ENCODE measurements around the gene PXDC1. TPM values are rescaled to one million over a fixed set of nuclear protein-coding genes. Genes with fewer than 3 reads are reported as not detected.
"Not testable (repeated sequence)": the region's sequence is repeated elsewhere in the genome, so short reads cannot be mapped to it uniquely, and the experiment has no call there.

PXDC1 gene
- total RNA-seq, 1 experiment from 2014 or later, result 36.2 TPM

DNA sequence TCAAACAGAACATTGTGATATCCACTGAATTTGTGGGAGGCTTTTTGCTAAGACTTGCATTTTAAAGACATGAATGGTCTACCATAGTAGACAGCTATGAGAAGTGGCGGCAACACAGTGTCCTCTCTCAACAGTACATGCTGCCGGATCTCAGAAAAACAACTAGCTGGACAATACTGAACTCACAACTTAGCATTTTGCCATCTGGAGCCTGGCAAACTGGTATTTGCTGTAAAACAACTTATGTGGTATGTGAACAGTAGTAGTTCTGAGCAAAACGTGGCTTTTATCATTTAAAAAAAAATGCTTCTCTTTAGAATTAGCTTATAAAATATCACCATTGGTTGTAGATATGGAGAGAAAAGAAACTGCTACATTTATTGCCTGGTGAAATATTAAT lies 3.3 kb upstream of the PXDC1 start:
- ChIA-PET CTCF (no interaction called here), POLR2A (interaction anchor here (0.6 kb wide), 1 partner anchor 263 kb away, joined by 17 read pairs; no protein-coding TSS in a partner anchor)
- Histone ChIP-seq H3K4me1 (ENCODE audit: control insufficient read depth, insufficient read depth, low read length) (peaks cover 4% of the 10 kb centered on the region; the same call in 1 of the 2 replicates), H3K9me3 (ENCODE audit: control insufficient read depth, insufficient read depth, low read depth, low read length) (no peaks in the 10 kb centered on the region), H3K27ac (ENCODE audit: low read length) (no peak overlapping the region), H3K36me3 (ENCODE audit: control insufficient read depth, insufficient read depth, low read length) (no peaks in the 10 kb centered on the region), H3K4me3 (ENCODE audit: low read depth in 2 of 2, low read length in 2 of 2) (no peak overlapping the region), H3K27me3 (ENCODE audit: control insufficient read depth, insufficient read depth, low read length) (no peaks in the 10 kb centered on the region)
- ATAC-seq, result no peak
- no TSS peak for BruUV-seq (replicated peaks)
- no peak for TF ChIP-seq TCF7L2 (IDR thresholded peaks at IDR 0.05; ENCODE audit: low read depth, low read length)
- TF ChIP-seq SIN3A (IDR thresholded peaks at IDR 0.05; ENCODE audit: borderline replicate concordance, insufficient read depth, low read depth, low read length), result no peak
- TF ChIP-seq POLR2AphosphoS5 (IDR thresholded peaks at IDR 0.05; ENCODE audit: low read depth, low read length), result no peak
- TF ChIP-seq, protein P1, sequence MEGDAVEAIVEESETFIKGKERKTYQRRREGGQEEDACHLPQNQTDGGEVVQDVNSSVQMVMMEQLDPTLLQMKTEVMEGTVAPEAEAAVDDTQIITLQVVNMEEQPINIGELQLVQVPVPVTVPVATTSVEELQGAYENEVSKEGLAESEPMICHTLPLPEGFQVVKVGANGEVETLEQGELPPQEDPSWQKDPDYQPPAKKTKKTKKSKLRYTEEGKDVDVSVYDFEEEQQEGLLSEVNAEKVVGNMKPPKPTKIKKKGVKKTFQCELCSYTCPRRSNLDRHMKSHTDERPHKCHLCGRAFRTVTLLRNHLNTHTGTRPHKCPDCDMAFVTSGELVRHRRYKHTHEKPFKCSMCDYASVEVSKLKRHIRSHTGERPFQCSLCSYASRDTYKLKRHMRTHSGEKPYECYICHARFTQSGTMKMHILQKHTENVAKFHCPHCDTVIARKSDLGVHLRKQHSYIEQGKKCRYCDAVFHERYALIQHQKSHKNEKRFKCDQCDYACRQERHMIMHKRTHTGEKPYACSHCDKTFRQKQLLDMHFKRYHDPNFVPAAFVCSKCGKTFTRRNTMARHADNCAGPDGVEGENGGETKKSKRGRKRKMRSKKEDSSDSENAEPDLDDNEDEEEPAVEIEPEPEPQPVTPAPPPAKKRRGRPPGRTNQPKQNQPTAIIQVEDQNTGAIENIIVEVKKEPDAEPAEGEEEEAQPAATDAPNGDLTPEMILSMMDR (IDR thresholded peaks at IDR 0.05), result no peak
- TF ChIP-seq, protein P2, sequence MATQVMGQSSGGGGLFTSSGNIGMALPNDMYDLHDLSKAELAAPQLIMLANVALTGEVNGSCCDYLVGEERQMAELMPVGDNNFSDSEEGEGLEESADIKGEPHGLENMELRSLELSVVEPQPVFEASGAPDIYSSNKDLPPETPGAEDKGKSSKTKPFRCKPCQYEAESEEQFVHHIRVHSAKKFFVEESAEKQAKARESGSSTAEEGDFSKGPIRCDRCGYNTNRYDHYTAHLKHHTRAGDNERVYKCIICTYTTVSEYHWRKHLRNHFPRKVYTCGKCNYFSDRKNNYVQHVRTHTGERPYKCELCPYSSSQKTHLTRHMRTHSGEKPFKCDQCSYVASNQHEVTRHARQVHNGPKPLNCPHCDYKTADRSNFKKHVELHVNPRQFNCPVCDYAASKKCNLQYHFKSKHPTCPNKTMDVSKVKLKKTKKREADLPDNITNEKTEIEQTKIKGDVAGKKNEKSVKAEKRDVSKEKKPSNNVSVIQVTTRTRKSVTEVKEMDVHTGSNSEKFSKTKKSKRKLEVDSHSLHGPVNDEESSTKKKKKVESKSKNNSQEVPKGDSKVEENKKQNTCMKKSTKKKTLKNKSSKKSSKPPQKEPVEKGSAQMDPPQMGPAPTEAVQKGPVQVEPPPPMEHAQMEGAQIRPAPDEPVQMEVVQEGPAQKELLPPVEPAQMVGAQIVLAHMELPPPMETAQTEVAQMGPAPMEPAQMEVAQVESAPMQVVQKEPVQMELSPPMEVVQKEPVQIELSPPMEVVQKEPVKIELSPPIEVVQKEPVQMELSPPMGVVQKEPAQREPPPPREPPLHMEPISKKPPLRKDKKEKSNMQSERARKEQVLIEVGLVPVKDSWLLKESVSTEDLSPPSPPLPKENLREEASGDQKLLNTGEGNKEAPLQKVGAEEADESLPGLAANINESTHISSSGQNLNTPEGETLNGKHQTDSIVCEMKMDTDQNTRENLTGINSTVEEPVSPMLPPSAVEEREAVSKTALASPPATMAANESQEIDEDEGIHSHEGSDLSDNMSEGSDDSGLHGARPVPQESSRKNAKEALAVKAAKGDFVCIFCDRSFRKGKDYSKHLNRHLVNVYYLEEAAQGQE (IDR thresholded peaks at IDR 0.05; ENCODE audit: insufficient read depth in 1 of 2, low read depth in 2 of 2, low read length in 1 of 2), result no peak
- intact Hi-C loops (cut with micrococcal nuclease; ENCODE audit: unreplicated experiment) (no loop called here), in situ Hi-C loops (cut with HindIII; ENCODE audit: low pct_unique_long_range_greater_than_20kb, low sequenced_read_pairs) (no loop called here)
- no peak for DNase-seq (ENCODE audit: low read depth, low spot score)

GRCh38 chr6:3754032-3754725 lies 2.7 kb upstream of the PXDC1 start:
- intact Hi-C loops (cut with micrococcal nuclease; ENCODE audit: unreplicated experiment); POLR2A ChIA-PET; H3K4me3 ChIP-seq (ENCODE audit: low read depth in 2 of 2, low read length in 2 of 2); H3K27ac ChIP-seq (ENCODE audit: low read length); H3K9me3 ChIP-seq (ENCODE audit: control insufficient read depth, insufficient read depth, low read depth, low read length); in situ Hi-C loops (cut with HindIII; ENCODE audit: low pct_unique_long_range_greater_than_20kb, low sequenced_read_pairs); ATAC-seq; BruUV-seq (replicated peaks); H3K4me1 ChIP-seq (ENCODE audit: control insufficient read depth, insufficient read depth, low read length); H3K27me3 ChIP-seq (ENCODE audit: control insufficient read depth, insufficient read depth, low read length); H3K36me3 ChIP-seq (ENCODE audit: control insufficient read depth, insufficient read depth, low read length); CTCF ChIA-PET; DNase-seq (ENCODE audit: low read depth, low spot score): not testable (repeated sequence)

DNA sequence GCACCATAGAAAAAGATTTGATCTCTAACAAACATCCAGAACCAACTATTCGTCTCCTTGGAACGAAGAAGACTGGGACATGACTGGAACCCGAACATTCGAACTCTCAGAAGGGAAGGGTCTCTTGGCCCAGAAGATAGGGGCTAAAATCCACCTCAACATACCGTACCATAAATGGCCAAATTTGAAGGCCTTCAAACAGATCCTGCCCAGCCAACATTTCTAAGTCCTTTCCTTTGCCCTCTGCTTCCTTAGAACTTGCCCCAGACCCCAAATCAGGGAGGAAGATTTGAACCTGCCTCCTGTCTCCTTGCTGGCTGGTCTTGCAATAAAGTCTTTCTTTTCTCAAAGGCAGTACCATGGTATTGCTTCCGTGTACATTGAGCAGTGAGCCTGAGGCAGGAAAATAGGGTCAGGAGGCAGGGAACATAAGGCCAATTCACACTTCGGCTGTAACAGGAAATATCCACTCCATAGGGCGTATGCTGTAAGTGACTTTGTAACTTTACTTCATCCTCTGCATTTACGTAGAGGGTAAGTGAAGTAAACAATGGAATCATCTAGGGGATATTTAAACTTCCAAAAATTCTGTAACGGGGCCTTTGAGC lies 1.8 kb upstream of the PXDC1 start:
- in situ Hi-C loops (cut with HindIII; ENCODE audit: low pct_unique_long_range_greater_than_20kb, low sequenced_read_pairs) (no loop called here), intact Hi-C loops (cut with micrococcal nuclease; ENCODE audit: unreplicated experiment) (no loop called here)
- CTCF ChIA-PET, result no interaction called here
- DNase-seq (ENCODE audit: low read depth, low spot score), result no peak
- BruUV-seq (replicated peaks), result TSS peak; percentile 91
- POLR2A ChIA-PET, result no interaction called here
- H3K27me3 ChIP-seq (ENCODE audit: control insufficient read depth, insufficient read depth, low read length), result no peaks in the 10 kb centered on the region
- H3K36me3 ChIP-seq (ENCODE audit: control insufficient read depth, insufficient read depth, low read length), result no peaks in the 10 kb centered on the region
- no peak for ATAC-seq
- no peaks in the 10 kb centered on the region for H3K9me3 ChIP-seq (ENCODE audit: control insufficient read depth, insufficient read depth, low read depth, low read length)
- no peak overlapping the region for H3K4me3 ChIP-seq (ENCODE audit: low read depth in 2 of 2, low read length in 2 of 2)
- TF ChIP-seq, protein P2 (IDR thresholded peaks at IDR 0.05; ENCODE audit: insufficient read depth in 1 of 2, low read depth in 2 of 2, low read length in 1 of 2), result no peak
- TF ChIP-seq, protein P1 (IDR thresholded peaks at IDR 0.05), result no peak
- TF ChIP-seq POLR2AphosphoS5 (IDR thresholded peaks at IDR 0.05; ENCODE audit: low read depth, low read length), result no peak
- no peak for TF ChIP-seq TCF7L2 (IDR thresholded peaks at IDR 0.05; ENCODE audit: low read depth, low read length)
- TF ChIP-seq SIN3A (IDR thresholded peaks at IDR 0.05; ENCODE audit: borderline replicate concordance, insufficient read depth, low read depth, low read length), result no peak
- no peak overlapping the region; the same call in 1 of the 2 replicates for H3K27ac ChIP-seq (ENCODE audit: low read length)
- H3K4me1 ChIP-seq (ENCODE audit: control insufficient read depth, insufficient read depth, low read length), result peaks cover 16% of the 10 kb centered on the region

All from Panc1 (cell line).